Neural cell (in vitro differentiated cells): ENCODE data around the gene RASGRP2.

Source experiments
- POLR2AphosphoS5 ChIP-seq: IDR thresholded peaks from 2 replicates; pipeline ENCODE4 v1.6.1; 2012
- RAD21 ChIP-seq: fragments of 450-650 bp; conservative IDR thresholded peaks from 2 replicates; pipeline ENCODE4 v1.6.1; 2014; ENCODE audit warnings: antibody characterized with exemption, mild to moderate bottlenecking, moderate library complexity
- TF ChIP-seq, protein P1 (sequence below): fragments of 450-650 bp; IDR thresholded peaks from 2 replicates; pipeline ENCODE4 v1.5.1; 2014; ENCODE audit warnings: antibody characterized with exemption, mild to moderate bottlenecking, moderate library complexity; ENCODE audit not compliant: poor library complexity, severe bottlenecking
- TF ChIP-seq, protein P2 (sequence below): IDR thresholded peaks from 2 replicates; pipeline ENCODE4 v1.6.1; 2012; ENCODE audit warnings: borderline replicate concordance

DNA sequence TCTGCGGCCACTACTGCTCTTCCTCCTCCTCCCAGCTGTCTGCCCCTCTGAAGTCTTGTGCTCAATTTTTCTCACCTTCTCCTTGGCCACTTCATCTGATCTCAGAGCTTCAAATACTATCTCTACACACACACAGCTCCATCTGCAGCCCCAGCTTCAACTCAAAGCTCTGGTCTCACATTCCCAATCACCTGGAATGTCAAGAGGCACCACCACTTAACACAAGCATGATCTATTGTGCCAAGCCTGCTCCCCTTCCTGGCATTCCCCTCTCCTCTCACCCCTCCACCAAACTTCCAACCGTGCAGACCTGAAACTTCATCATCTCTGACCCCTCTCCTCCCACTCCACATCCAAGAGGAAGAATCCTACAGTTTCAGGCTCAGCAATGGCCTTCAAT is 38.4 kb downstream of the RASGRP2 start:
- TF ChIP-seq, protein P1, sequence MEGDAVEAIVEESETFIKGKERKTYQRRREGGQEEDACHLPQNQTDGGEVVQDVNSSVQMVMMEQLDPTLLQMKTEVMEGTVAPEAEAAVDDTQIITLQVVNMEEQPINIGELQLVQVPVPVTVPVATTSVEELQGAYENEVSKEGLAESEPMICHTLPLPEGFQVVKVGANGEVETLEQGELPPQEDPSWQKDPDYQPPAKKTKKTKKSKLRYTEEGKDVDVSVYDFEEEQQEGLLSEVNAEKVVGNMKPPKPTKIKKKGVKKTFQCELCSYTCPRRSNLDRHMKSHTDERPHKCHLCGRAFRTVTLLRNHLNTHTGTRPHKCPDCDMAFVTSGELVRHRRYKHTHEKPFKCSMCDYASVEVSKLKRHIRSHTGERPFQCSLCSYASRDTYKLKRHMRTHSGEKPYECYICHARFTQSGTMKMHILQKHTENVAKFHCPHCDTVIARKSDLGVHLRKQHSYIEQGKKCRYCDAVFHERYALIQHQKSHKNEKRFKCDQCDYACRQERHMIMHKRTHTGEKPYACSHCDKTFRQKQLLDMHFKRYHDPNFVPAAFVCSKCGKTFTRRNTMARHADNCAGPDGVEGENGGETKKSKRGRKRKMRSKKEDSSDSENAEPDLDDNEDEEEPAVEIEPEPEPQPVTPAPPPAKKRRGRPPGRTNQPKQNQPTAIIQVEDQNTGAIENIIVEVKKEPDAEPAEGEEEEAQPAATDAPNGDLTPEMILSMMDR, result no peak
- no peak for TF ChIP-seq POLR2AphosphoS5
- TF ChIP-seq, protein P2, sequence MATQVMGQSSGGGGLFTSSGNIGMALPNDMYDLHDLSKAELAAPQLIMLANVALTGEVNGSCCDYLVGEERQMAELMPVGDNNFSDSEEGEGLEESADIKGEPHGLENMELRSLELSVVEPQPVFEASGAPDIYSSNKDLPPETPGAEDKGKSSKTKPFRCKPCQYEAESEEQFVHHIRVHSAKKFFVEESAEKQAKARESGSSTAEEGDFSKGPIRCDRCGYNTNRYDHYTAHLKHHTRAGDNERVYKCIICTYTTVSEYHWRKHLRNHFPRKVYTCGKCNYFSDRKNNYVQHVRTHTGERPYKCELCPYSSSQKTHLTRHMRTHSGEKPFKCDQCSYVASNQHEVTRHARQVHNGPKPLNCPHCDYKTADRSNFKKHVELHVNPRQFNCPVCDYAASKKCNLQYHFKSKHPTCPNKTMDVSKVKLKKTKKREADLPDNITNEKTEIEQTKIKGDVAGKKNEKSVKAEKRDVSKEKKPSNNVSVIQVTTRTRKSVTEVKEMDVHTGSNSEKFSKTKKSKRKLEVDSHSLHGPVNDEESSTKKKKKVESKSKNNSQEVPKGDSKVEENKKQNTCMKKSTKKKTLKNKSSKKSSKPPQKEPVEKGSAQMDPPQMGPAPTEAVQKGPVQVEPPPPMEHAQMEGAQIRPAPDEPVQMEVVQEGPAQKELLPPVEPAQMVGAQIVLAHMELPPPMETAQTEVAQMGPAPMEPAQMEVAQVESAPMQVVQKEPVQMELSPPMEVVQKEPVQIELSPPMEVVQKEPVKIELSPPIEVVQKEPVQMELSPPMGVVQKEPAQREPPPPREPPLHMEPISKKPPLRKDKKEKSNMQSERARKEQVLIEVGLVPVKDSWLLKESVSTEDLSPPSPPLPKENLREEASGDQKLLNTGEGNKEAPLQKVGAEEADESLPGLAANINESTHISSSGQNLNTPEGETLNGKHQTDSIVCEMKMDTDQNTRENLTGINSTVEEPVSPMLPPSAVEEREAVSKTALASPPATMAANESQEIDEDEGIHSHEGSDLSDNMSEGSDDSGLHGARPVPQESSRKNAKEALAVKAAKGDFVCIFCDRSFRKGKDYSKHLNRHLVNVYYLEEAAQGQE, result no peak
- TF ChIP-seq RAD21, result no peak
